SU-DHL-6 (cell line): ENCODE results near the gene AP5B1.

Experiments
- H2AFZ ChIP-seq: fragments of 200-600 bp; sonication (generic); 2 replicates; pipeline ENCODE4 v1.6.1; 2014; ENCODE audit warnings: low read depth, mild to moderate bottlenecking, moderate library complexity, mixed read lengths, antibody characterized with exemption, low read length; ENCODE audit not compliant: severe bottlenecking
- H3F3A ChIP-seq: fragments of 200-600 bp; shearing (Covaris generic); 2 replicates; pipeline ENCODE4 v1.6.0; 2016; ENCODE audit warnings: antibody characterized with exemption, mild to moderate bottlenecking; ENCODE audit not compliant: insufficient read depth
- H3K27ac ChIP-seq: fragments of 200-600 bp; sonication (generic); 2 replicates; pipeline ENCODE4 v1.5.1; 2016; ENCODE audit warnings: low read depth, mild to moderate bottlenecking, low read length, moderate library complexity, mixed read lengths
- H3K27me3 ChIP-seq: fragments of 200-600 bp; sonication (generic), shearing (Covaris generic); 2 replicates; pipeline ENCODE4 v1.6.0; 2014; ENCODE audit warnings: mild to moderate bottlenecking, low read length
- H3K36me3 ChIP-seq: fragments of 200-600 bp; sonication (generic); 2 replicates; pipeline ENCODE4 v1.6.1; 2014; ENCODE audit warnings: mild to moderate bottlenecking, low read length, mixed read lengths
- H3K4me2 ChIP-seq: fragments of 300-600, 200-600 bp; shearing (Covaris generic), sonication (generic); 2 replicates; pipeline ENCODE4 v1.6.0; 2014; ENCODE audit warnings: low read length, low read depth, mild to moderate bottlenecking; ENCODE audit not compliant: poor library complexity, severe bottlenecking
- H3K4me3 ChIP-seq: fragments of 200-600 bp; sonication (generic); 2 replicates; pipeline ENCODE4 v1.5.1; 2014; ENCODE audit warnings: antibody characterized with exemption, low read length, mild to moderate bottlenecking, mixed read lengths; ENCODE audit not compliant: insufficient read depth, poor library complexity, severe bottlenecking
- H3K79me2 ChIP-seq: fragments of 200-600 bp; sonication (generic); 2 replicates; pipeline ENCODE4 v1.6.1; 2014; ENCODE audit warnings: mild to moderate bottlenecking, low read length, moderate library complexity; ENCODE audit not compliant: insufficient read depth
- H3K9ac ChIP-seq: fragments of 200-600 bp; sonication (generic); 2 replicates; pipeline ENCODE4 v1.7.0; 2014; ENCODE audit warnings: mild to moderate bottlenecking, low read length
- H3K9me2 ChIP-seq: fragments of 200-600 bp; sonication (generic); replicated peaks from 2 replicates; pipeline ENCODE4 v1.6.1; 2014; ENCODE audit warnings: low read length; ENCODE audit not compliant: insufficient read depth
- H3K9me3 ChIP-seq: fragments of 200-600 bp; sonication (generic); 2 replicates; pipeline ENCODE4 v1.6.1; 2014; ENCODE audit warnings: low read length, mixed read lengths; ENCODE audit not compliant: insufficient read depth
- H4K20me1 ChIP-seq: fragments of 200-600 bp; sonication (generic); 2 replicates; pipeline ENCODE4 v1.6.1; 2014; ENCODE audit warnings: low read depth, mild to moderate bottlenecking, antibody characterized with exemption, low read length, moderate library complexity, mixed read lengths
- CTCF ChIP-seq: fragments of 200-600 bp; sonication (generic); IDR thresholded peaks from one replicate; pipeline ENCODE4 v1.5.1; 2017; ENCODE audit warnings: antibody characterized with exemption, mild to moderate bottlenecking, low read length, moderate library complexity; ENCODE audit not compliant: insufficient read depth, poor library complexity, severe bottlenecking
- EZH2phosphoT487 ChIP-seq: fragments of 200-600 bp; sonication (generic), shearing (Covaris generic); conservative IDR thresholded peaks from 2 replicates; pipeline ENCODE4 v1.6.1; 2018; ENCODE audit warnings: mild to moderate bottlenecking, antibody characterized with exemption, low read length, moderate library complexity, mixed read lengths

AP5B1 gene

GRCh38 chr11:65790104-65790901, 9.5 kb upstream of the AP5B1 start:
- no peaks in the 10 kb centered on the region for H4K20me1 ChIP-seq
- no peak overlapping the region for H3K27ac ChIP-seq
- H3K9me2 ChIP-seq: no peaks in the 10 kb centered on the region
- no peaks in the 10 kb centered on the region for H3K27me3 ChIP-seq
- TF ChIP-seq CTCF (no peak), EZH2phosphoT487 (no peak)
- no peaks in the 10 kb centered on the region for H3K36me3 ChIP-seq
- no peak overlapping the region for H3K9ac ChIP-seq
- H2AFZ ChIP-seq: no peak overlapping the region
- H3K4me3 ChIP-seq: no peak overlapping the region
- H3K4me2 ChIP-seq: no peak overlapping the region
- no peaks in the 10 kb centered on the region for H3K79me2 ChIP-seq
- H3F3A ChIP-seq: no peaks in the 10 kb centered on the region
- no peaks in the 10 kb centered on the region for H3K9me3 ChIP-seq

GRCh38 chr11:65789230-65790103, 8.7 kb upstream of the AP5B1 start:
- no peaks in the 10 kb centered on the region for H3K36me3 ChIP-seq
- no peak for TF ChIP-seq CTCF
- no peak for TF ChIP-seq EZH2phosphoT487
- no peak overlapping the region for H3K27ac ChIP-seq
- H2AFZ ChIP-seq: no peak overlapping the region
- no peaks in the 10 kb centered on the region for H3K9me2 ChIP-seq
- no peak overlapping the region for H3K4me3 ChIP-seq
- H3K4me2 ChIP-seq: no peak overlapping the region
- H3F3A ChIP-seq: no peaks in the 10 kb centered on the region
- no peak overlapping the region for H3K9ac ChIP-seq
- no peaks in the 10 kb centered on the region for H3K9me3 ChIP-seq
- H3K27me3 ChIP-seq: no peaks in the 10 kb centered on the region
- H3K79me2 ChIP-seq: no peaks in the 10 kb centered on the region
- H4K20me1 ChIP-seq: no peaks in the 10 kb centered on the region

GRCh38 chr11:65788821-65789220, 8.0 kb upstream of the AP5B1 start:
- Histone ChIP-seq H3K79me2 (no peaks in the 10 kb centered on the region), H3K9ac (no peak overlapping the region), H3K27me3 (no peaks in the 10 kb centered on the region)

More at GRCh38 chr11:65788821-65789220, 8.0 kb upstream of the AP5B1 start:
- H3K4me3 ChIP-seq: no peak overlapping the region
- no peaks in the 10 kb centered on the region for H3K9me3 ChIP-seq
- no peaks in the 10 kb centered on the region for H3K9me2 ChIP-seq
- H4K20me1 ChIP-seq: no peaks in the 10 kb centered on the region
- no peaks in the 10 kb centered on the region for H3K36me3 ChIP-seq
- no peak overlapping the region for H3K27ac ChIP-seq
- H3F3A ChIP-seq: no peaks in the 10 kb centered on the region
- no peak for TF ChIP-seq EZH2phosphoT487
- TF ChIP-seq CTCF: no peak
- no peak overlapping the region for H3K4me2 ChIP-seq
- H2AFZ ChIP-seq: no peak overlapping the region
